T-helper 22 cell (primary cell): ENCODE measurements around the gene FRMPD1.

Source experiments
- DNase-seq: peaks from one replicate; pipeline ENCODE4 v3.0.0-alpha.2; 2020; ENCODE audit warnings: low read depth

The FRMPD1 gene

DNA sequence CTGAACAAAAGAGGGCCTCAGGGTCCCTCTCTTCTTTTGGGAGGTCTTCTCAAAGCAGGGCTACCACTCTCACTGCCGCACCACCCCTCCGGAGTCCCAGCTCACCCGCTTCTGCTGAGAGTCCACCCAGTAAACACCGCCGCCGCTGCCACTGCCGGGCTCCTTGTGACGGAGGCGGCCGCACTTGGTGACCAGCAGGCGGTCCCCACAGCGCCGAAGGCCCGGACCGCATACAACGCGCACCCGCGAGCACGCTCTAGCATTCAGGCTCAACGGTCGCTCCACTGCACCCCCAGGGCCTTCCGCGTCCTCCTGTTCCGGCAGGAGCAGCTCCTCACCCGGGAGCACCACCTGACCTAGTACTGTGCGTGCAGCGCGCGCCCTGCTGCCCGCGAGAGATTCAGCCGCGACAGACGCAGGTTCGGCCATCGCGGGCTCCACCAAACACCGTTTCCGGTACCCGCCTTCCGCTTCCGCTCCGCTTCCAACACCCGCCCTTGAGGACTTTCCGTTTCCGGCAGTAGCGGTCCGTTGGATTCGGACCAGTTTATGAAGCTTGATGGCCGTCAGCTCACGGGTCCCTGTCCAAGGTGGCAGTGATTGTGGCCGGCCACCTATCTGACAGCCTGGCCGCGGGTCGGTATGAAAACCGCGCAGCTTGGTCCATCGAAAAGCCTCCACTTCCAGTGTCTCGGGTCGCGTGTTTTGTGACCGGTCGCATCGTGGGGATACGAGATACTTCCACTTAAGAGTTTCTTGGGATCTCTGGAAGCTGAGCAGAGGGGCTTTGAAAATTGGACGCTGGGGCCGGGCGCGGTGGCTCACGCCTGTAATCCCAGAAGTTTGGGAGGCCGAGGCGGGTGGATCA lies 134.1 kb downstream of the FRMPD1 start, which contains the start of gene EXOSC3:
TSS of gene EXOSC3 (minus strand) at position 449 of the 868 bp plus-strand sequence. CDS start at position 429, 20 bp downstream.
- DNase-seq = peak; percentile 76

- DNase-seq = no peak
Observed at GRCh38 chr9:37787059-37787458, 136.3 kb downstream of the FRMPD1 start.

DNA sequence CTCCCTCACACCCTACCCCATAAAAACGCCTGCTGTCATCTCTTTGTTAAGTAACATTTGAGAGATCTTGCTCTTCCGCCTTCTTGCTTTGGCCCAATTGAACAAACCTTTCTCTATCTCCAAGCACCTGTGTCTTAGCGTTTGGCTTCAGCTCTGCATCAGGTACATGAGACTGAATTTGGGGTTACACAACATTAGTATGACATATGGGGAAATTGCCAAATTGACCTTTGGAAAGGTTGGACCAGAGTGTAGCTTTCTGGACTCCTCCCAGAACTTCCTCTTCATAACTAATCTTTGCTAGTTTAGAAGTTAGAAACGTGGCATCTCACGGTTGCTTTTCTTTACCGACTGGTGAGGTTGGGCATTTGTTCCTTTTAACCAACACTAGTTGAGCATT lies 137.6 kb downstream of the FRMPD1 start:
- DNase-seq = no peak

DNA sequence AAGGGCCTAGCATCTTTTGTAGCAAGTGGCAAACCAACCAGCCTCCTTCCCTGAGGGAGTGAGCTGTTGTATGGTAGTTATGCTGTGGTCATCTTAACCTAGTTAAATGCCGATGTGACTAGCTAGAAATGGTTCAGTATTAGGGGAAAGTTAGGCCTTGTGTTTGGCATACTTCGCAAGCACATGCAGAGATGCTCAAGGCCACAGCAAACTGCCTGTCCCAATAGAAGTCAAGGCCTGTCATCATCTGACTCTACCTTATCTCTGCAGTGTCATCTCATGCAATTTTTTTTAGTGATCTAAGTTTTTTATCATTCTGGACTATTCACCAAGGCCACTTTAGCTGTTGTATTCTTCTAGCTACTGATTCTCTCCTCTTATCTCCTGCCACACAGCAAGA lies 139.3 kb downstream of the FRMPD1 start:
- DNase-seq = no peak

DNA sequence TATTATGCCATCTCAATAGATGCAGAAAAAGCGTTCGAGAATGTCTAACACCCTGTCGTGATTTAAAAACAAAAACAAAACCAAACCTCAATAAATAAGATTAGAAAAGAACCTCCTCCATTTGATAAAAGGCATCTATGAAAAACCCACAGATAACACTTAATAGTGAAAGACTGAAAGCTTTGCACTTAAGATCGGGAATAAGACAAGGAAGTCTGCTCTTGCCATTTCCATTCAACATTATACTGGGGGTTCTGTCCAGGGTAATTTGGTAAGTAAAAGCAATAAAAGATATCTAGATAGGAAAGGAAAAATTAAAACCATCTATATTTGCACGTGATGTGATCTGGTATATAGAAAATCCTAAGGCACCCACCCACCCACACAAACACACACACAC lies 141.4 kb downstream of the FRMPD1 start:
- DNase-seq = no peak

- DNase-seq = no peak
Observed at GRCh38 chr9:37796232-37796631, 145.5 kb downstream of the FRMPD1 start.
